ENCODE measurements around the gene PRRT4. TPM values are rescaled to one million over a fixed set of nuclear protein-coding genes. Genes with fewer than 3 reads are reported as not detected.

The PRRT4 gene
- total and polyA plus RNA-seq, 9 of the 15 experiments (the other 6 are each of a cell fraction or from before 2014, with no cell fraction given) = not detected

DNA sequence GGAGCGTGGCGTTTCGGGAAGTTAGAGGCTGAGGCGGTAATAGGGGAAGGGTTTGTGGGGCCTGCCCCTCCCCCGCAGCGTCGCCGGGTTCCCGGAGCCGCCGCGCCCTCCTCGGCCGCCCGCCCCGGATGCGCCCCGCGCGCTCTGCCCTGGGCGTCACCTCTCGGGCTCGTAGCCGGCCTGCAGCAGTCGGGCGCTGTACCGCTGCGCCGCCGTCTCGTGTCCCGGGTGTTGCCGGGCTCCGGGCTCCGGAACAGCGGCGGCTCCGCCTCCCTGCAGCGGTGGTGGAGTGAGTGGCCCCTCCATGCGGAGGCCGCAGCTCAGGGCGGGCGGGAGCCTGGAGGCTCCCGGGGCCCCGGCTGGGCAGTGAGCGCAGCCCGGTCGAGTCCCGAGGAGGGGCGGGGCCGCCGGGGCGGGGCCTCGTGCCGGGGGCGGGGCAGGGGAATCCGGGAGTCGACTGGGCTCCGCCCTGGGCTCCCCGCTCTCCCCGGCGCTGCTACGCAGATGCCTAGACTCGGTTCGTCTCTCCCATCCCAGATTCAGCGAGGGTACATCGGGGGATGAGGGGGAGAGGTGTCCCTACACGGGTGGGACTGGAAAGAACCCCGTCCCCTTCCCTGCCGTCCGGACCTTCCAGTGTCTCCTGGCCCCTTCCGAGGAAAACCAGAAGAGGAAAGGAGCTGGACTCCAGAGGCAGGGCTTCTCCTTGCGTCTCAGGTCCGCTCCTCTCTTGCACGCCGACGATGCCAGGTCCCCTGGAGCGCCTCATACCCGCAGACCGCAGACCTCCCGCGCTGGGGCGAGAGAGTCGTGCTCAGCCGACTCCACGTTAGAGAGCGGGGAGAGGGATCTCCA, 48.3 kb upstream of the PRRT4 start, which contains the start of gene IMPDH1 (continued):
- TF ChIP-seq, protein P1, sequence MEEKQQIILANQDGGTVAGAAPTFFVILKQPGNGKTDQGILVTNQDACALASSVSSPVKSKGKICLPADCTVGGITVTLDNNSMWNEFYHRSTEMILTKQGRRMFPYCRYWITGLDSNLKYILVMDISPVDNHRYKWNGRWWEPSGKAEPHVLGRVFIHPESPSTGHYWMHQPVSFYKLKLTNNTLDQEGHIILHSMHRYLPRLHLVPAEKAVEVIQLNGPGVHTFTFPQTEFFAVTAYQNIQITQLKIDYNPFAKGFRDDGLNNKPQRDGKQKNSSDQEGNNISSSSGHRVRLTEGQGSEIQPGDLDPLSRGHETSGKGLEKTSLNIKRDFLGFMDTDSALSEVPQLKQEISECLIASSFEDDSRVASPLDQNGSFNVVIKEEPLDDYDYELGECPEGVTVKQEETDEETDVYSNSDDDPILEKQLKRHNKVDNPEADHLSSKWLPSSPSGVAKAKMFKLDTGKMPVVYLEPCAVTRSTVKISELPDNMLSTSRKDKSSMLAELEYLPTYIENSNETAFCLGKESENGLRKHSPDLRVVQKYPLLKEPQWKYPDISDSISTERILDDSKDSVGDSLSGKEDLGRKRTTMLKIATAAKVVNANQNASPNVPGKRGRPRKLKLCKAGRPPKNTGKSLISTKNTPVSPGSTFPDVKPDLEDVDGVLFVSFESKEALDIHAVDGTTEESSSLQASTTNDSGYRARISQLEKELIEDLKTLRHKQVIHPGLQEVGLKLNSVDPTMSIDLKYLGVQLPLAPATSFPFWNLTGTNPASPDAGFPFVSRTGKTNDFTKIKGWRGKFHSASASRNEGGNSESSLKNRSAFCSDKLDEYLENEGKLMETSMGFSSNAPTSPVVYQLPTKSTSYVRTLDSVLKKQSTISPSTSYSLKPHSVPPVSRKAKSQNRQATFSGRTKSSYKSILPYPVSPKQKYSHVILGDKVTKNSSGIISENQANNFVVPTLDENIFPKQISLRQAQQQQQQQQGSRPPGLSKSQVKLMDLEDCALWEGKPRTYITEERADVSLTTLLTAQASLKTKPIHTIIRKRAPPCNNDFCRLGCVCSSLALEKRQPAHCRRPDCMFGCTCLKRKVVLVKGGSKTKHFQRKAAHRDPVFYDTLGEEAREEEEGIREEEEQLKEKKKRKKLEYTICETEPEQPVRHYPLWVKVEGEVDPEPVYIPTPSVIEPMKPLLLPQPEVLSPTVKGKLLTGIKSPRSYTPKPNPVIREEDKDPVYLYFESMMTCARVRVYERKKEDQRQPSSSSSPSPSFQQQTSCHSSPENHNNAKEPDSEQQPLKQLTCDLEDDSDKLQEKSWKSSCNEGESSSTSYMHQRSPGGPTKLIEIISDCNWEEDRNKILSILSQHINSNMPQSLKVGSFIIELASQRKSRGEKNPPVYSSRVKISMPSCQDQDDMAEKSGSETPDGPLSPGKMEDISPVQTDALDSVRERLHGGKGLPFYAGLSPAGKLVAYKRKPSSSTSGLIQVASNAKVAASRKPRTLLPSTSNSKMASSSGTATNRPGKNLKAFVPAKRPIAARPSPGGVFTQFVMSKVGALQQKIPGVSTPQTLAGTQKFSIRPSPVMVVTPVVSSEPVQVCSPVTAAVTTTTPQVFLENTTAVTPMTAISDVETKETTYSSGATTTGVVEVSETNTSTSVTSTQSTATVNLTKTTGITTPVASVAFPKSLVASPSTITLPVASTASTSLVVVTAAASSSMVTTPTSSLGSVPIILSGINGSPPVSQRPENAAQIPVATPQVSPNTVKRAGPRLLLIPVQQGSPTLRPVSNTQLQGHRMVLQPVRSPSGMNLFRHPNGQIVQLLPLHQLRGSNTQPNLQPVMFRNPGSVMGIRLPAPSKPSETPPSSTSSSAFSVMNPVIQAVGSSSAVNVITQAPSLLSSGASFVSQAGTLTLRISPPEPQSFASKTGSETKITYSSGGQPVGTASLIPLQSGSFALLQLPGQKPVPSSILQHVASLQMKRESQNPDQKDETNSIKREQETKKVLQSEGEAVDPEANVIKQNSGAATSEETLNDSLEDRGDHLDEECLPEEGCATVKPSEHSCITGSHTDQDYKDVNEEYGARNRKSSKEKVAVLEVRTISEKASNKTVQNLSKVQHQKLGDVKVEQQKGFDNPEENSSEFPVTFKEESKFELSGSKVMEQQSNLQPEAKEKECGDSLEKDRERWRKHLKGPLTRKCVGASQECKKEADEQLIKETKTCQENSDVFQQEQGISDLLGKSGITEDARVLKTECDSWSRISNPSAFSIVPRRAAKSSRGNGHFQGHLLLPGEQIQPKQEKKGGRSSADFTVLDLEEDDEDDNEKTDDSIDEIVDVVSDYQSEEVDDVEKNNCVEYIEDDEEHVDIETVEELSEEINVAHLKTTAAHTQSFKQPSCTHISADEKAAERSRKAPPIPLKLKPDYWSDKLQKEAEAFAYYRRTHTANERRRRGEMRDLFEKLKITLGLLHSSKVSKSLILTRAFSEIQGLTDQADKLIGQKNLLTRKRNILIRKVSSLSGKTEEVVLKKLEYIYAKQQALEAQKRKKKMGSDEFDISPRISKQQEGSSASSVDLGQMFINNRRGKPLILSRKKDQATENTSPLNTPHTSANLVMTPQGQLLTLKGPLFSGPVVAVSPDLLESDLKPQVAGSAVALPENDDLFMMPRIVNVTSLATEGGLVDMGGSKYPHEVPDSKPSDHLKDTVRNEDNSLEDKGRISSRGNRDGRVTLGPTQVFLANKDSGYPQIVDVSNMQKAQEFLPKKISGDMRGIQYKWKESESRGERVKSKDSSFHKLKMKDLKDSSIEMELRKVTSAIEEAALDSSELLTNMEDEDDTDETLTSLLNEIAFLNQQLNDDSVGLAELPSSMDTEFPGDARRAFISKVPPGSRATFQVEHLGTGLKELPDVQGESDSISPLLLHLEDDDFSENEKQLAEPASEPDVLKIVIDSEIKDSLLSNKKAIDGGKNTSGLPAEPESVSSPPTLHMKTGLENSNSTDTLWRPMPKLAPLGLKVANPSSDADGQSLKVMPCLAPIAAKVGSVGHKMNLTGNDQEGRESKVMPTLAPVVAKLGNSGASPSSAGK (IDR thresholded peaks at IDR 0.05) = no peak
- no peak for TF ChIP-seq MAFG (tag; conservative IDR thresholded peaks at IDR 0.05)
- TF ChIP-seq, protein P2, sequence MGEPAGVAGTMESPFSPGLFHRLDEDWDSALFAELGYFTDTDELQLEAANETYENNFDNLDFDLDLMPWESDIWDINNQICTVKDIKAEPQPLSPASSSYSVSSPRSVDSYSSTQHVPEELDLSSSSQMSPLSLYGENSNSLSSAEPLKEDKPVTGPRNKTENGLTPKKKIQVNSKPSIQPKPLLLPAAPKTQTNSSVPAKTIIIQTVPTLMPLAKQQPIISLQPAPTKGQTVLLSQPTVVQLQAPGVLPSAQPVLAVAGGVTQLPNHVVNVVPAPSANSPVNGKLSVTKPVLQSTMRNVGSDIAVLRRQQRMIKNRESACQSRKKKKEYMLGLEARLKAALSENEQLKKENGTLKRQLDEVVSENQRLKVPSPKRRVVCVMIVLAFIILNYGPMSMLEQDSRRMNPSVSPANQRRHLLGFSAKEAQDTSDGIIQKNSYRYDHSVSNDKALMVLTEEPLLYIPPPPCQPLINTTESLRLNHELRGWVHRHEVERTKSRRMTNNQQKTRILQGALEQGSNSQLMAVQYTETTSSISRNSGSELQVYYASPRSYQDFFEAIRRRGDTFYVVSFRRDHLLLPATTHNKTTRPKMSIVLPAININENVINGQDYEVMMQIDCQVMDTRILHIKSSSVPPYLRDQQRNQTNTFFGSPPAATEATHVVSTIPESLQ (CRISPR knock-in tag; IDR thresholded peaks at IDR 0.05) = no peak
- no peak for TF ChIP-seq ZNF384 (IDR thresholded peaks at IDR 0.05; ENCODE audit: low read depth, low read length)
- TF ChIP-seq TGIF2 (CRISPR knock-in tag; IDR thresholded peaks at IDR 0.05) = no peak
- peak; percentile 67 for TF ChIP-seq SOX6 (IDR thresholded peaks at IDR 0.05)
- TF ChIP-seq ARHGAP35 (IDR thresholded peaks at IDR 0.05; ENCODE audit: partially characterized antibody) = no peak
- TF ChIP-seq, protein P3, sequence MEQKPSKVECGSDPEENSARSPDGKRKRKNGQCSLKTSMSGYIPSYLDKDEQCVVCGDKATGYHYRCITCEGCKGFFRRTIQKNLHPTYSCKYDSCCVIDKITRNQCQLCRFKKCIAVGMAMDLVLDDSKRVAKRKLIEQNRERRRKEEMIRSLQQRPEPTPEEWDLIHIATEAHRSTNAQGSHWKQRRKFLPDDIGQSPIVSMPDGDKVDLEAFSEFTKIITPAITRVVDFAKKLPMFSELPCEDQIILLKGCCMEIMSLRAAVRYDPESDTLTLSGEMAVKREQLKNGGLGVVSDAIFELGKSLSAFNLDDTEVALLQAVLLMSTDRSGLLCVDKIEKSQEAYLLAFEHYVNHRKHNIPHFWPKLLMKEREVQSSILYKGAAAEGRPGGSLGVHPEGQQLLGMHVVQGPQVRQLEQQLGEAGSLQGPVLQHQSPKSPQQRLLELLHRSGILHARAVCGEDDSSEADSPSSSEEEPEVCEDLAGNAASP (IDR thresholded peaks at IDR 0.05) = no peak
- peak; percentile 85 to 95 for TF ChIP-seq NONO (IDR thresholded peaks at IDR 0.05; ENCODE audit: low read depth in 2 of 2, low read length in 1 of 2)
- TF ChIP-seq, protein P4, sequence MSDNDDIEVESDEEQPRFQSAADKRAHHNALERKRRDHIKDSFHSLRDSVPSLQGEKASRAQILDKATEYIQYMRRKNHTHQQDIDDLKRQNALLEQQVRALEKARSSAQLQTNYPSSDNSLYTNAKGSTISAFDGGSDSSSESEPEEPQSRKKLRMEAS (CRISPR knock-in tag; IDR thresholded peaks at IDR 0.05) = peak; percentile 60
- no peak for TF ChIP-seq POU5F1 (IDR thresholded peaks at IDR 0.05; ENCODE audit: borderline replicate concordance, low read depth, low read length, partially characterized antibody)
- TF ChIP-seq RFX7 (CRISPR knock-in tag; IDR thresholded peaks at IDR 0.05) = no peak

All from K562 (cell line).